Left lung (tissue), 10 donors: ENCODE data around the gene DEPDC5. TPM values are rescaled to one million over a fixed set of nuclear protein-coding genes. Genes with fewer than 3 reads are reported as not detected.
A peak's percentile ranks its signal among the peaks of the same experiment; 100 is the strongest.

ENCODE experiments used
- ATAC-seq: fragments of 200-7000 bp; cut with Tn5 transposase; one replicate; pipeline ENCODE4 v1.9.1; 2020; ENCODE audit warnings: moderate library complexity
- DNase-seq, 4 donors: peaks; one replicate each; pipeline ENCODE4 v3.0.0-alpha.2; 2013 to 2020
- H3K27ac ChIP-seq, 2 donors: fragments of 200-600 bp; sonication (generic) in 1 of 2; one replicate each; pipeline versions ENCODE4 v1.5.0 to v1.8.0; 2020 to 2021
- H3K27me3 ChIP-seq, 2 donors: fragments of 200-600 bp; sonication (generic) in 1 of 2; one replicate each; pipeline versions ENCODE4 v1.5.0 to v1.8.0; 2020 to 2021
- H3K36me3 ChIP-seq, 2 donors: fragments of 200-600 bp; sonication (generic) in 1 of 2; one replicate each; pipeline versions ENCODE4 v1.5.0 to v1.8.0; 2020 to 2021
- H3K4me1 ChIP-seq, 2 donors: fragments of 200-600 bp; one replicate each; pipeline ENCODE4 v1.8.0; 2021
- H3K4me3 ChIP-seq, 2 donors: fragments of 200-600 bp; sonication (generic) in 1 of 2; one replicate each; pipeline versions ENCODE4 v1.5.0 to v1.8.0; 2020 to 2021; ENCODE audit warnings: mild to moderate bottlenecking in 1 of 2
- H3K9me3 ChIP-seq, 2 donors: fragments of 200-600 bp; sonication (generic) in 1 of 2; one replicate each; pipeline versions ENCODE4 v1.5.0 to v1.8.0; 2020 to 2021
- CTCF ChIP-seq, 2 donors: fragments of 200-600 bp; sonication (generic) in 1 of 2; IDR thresholded peaks; one replicate each; pipeline versions ENCODE4 v1.5.0 to v1.8.0; 2021; ENCODE audit warnings: antibody characterized with exemption in 2 of 2
- intact Hi-C, 2 donors: fragments of 100-400 bp; cut with DNase I; formaldehyde crosslinking; loops; one replicate each; pipeline versions ENCODE4 v1.11.2 to v1.14.2; 2022
- polyA plus RNA-seq, 6 donors: library from polyadenylated mRNA; unstranded; fragments of 120-200 nt; gene quantifications; one replicate each; pipeline ENCODE4 v1.2.1, GENCODE V29; 2013; ENCODE audit not compliant: insufficient read length in 6 of 6
- total RNA-seq, 2 donors: library from RNA; stranded (reverse); fragmentation: NEBNext Ultra II Directional; extraction: Animal tissue kit (Norgen Biotek cat#: 25700); gene quantifications; one replicate each; pipeline ENCODE4 v1.2.1, GENCODE V29; 2021
- donor health status: DM: no; HTN: yes; CAD: no.
- donor health status: DM: no; HTN: no; CAD: no.

Gene DEPDC5
- total and polyA plus RNA-seq, 8 donors, result 14.9 to 31.1 (median 18.0) TPM

- no peak for DNase-seq
- intact Hi-C loops, result no loop called here
- Histone ChIP-seq H3K4me3 (no peak overlapping the region), H3K4me1 (no peaks in the 10 kb centered on the region), H3K27ac (no peak overlapping the region), H3K9me3 (no peaks in the 10 kb centered on the region), H3K27me3 (no peaks in the 10 kb centered on the region), H3K36me3 (peaks cover 0 to 74% of the 10 kb centered on the region in 2 donors)
- TF ChIP-seq CTCF (IDR thresholded peaks at IDR 0.05), result no peak
- no peak for ATAC-seq
Measured at GRCh38 chr22:31904651-31905050, 150.8 kb downstream of the DEPDC5 start.

GRCh38 chr22:31905356-31905755 lies 151.5 kb downstream of the DEPDC5 start:
- H3K36me3 ChIP-seq, result peaks cover 0 to 78% of the 10 kb centered on the region in 2 donors
- H3K27ac ChIP-seq, result no peak overlapping the region
- TF ChIP-seq CTCF (IDR thresholded peaks at IDR 0.05), result no peak
- intact Hi-C loops, result no loop called here
- no peaks in the 10 kb centered on the region for H3K9me3 ChIP-seq
- no peak for ATAC-seq
- H3K4me1 ChIP-seq, result no peaks in the 10 kb centered on the region
- H3K4me3 ChIP-seq, result no peak overlapping the region
- H3K27me3 ChIP-seq, result no peaks in the 10 kb centered on the region
- no peak for DNase-seq

- TF ChIP-seq CTCF (IDR thresholded peaks at IDR 0.05), result no peak
- H3K4me3 ChIP-seq, result no peak overlapping the region
- no peak overlapping the region for H3K27ac ChIP-seq
- H3K4me1 ChIP-seq, result no peaks in the 10 kb centered on the region
- no peaks in the 10 kb centered on the region for H3K27me3 ChIP-seq
- H3K36me3 ChIP-seq, result peaks cover 0 to 84% of the 10 kb centered on the region in 2 donors
- ATAC-seq, result no peak
- H3K9me3 ChIP-seq, result no peaks in the 10 kb centered on the region
- peak in 1 of 4 donors; percentile 77 for DNase-seq
- intact Hi-C loops, result no loop called here
Measured at GRCh38 chr22:31906086-31906485, 152.3 kb downstream of the DEPDC5 start.

GRCh38 chr22:31906569-31906968 lies 152.8 kb downstream of the DEPDC5 start:
- DNase-seq (no peak), ATAC-seq (no peak)
- Histone ChIP-seq H3K27me3 (no peaks in the 10 kb centered on the region), H3K4me1 (no peaks in the 10 kb centered on the region), H3K27ac (no peak overlapping the region), H3K9me3 (no peaks in the 10 kb centered on the region), H3K4me3 (no peak overlapping the region), H3K36me3 (peaks cover 0 to 80% of the 10 kb centered on the region in 2 donors)
- no peak for TF ChIP-seq CTCF (IDR thresholded peaks at IDR 0.05)
- intact Hi-C loops, result no loop called here

- Histone ChIP-seq H3K27ac (no peak overlapping the region), H3K4me3 (no peak overlapping the region), H3K4me1 (no peaks in the 10 kb centered on the region), H3K27me3 (no peaks in the 10 kb centered on the region), H3K36me3 (peaks cover 0 to 56% of the 10 kb centered on the region in 2 donors), H3K9me3 (no peaks in the 10 kb centered on the region)
- ATAC-seq (no peak), DNase-seq (no peak)
- intact Hi-C loops, result no loop called here
- TF ChIP-seq CTCF (IDR thresholded peaks at IDR 0.05), result no peak
Measured at GRCh38 chr22:31909977-31910376, 156.2 kb downstream of the DEPDC5 start.
